ENCODE data around the gene WRNIP1.

DNA sequence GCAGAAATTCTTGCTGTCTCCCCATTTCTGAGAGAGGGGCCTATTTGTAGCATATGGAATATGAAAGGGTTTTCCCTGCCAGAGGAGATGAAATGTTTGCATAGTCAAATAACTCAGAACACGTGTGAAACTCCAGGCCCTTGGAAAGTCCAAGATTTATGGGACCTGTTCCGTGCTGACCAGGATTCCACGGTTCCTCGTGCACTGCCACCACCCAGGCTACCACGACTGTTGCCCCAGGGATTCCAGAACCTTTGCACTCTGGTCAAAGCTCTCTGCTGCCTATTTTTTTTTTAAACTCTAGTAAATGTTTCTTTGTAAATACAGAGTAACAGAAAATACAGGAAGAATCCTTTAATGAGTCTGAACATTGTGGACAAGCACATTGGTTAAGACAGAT is 49.5 kb upstream of the WRNIP1 start:
- TF ChIP-seq ARNTL (CRISPR knock-in tag; IDR thresholded peaks at IDR 0.05; ENCODE audit: borderline replicate concordance, low read depth) (no peak), ZFP3 (CRISPR knock-in tag; IDR thresholded peaks at IDR 0.05) (no peak), RARB (CRISPR knock-in tag; IDR thresholded peaks at IDR 0.05) (no peak), SNAI2 (CRISPR knock-in tag; IDR thresholded peaks at IDR 0.05) (no peak)
